Measurements from ENCODE around the gene MRPL49.

GRCh38 chr11:65126624-65127274 lies 4.6 kb downstream of the MRPL49 start:
- TF ChIP-seq CTCF (IDR thresholded peaks at IDR 0.05; ENCODE audit: insufficient read depth, low read depth, low read length) (no peak), EZH2 (IDR thresholded peaks at IDR 0.05; ENCODE audit: insufficient read depth, low read length) (no peak)

Data from astrocyte (in vitro differentiated cells and primary cell).